Measurements from ENCODE around the gene RFC3. TPM values are rescaled to one million over a fixed set of nuclear protein-coding genes. Genes with fewer than 3 reads are reported as not detected.

The RFC3 gene
- total RNA-seq, 2 donors from 2014 or later: 39.6 to 47.7 TPM

GRCh38 chr13:33875618-33876401 lies 57.9 kb downstream of the RFC3 start:
- Mint-ChIP-seq H3K27ac (no peak overlapping the region), H3K27me3 (ENCODE audit: low read depth) (no peaks in the 10 kb centered on the region), H3K4me3 (no peak overlapping the region), H3K9me3 (no peaks in the 10 kb centered on the region), H3K36me3 (ENCODE audit: insufficient read depth in 2 of 2) (peaks cover 0 to 2% of the 10 kb centered on the region in 2 donors), H3K4me1 (ENCODE audit: low read depth) (no peaks in the 10 kb centered on the region)
- no peak for ATAC-seq (replicated peaks in 1 of 2)
- no peak for DNase-seq

- Mint-ChIP-seq H3K9me3 (peaks cover 2% of the 10 kb centered on the region in 2 donors), H3K36me3 (ENCODE audit: insufficient read depth in 2 of 2) (peaks cover 2 to 4% of the 10 kb centered on the region in 2 donors), H3K27me3 (ENCODE audit: low read depth) (no peaks in the 10 kb centered on the region), H3K4me1 (ENCODE audit: low read depth) (no peaks in the 10 kb centered on the region), H3K27ac (no peak overlapping the region), H3K4me3 (no peak overlapping the region)
- ATAC-seq (replicated peaks in 1 of 2) (no peak), DNase-seq (no peak)
Measured at GRCh38 chr13:33876716-33877394, 58.9 kb downstream of the RFC3 start.

- ATAC-seq (replicated peaks in 1 of 2) (no peak), DNase-seq (no peak)
- no peak overlapping the region for H3K4me3 Mint-ChIP-seq
- no peaks in the 10 kb centered on the region for H3K4me1 Mint-ChIP-seq (ENCODE audit: low read depth)
- peaks cover 2% of the 10 kb centered on the region in 2 donors for H3K9me3 Mint-ChIP-seq
- H3K27me3 Mint-ChIP-seq (ENCODE audit: low read depth): no peaks in the 10 kb centered on the region
- peaks cover 3 to 6% of the 10 kb centered on the region in 2 donors for H3K36me3 Mint-ChIP-seq (ENCODE audit: insufficient read depth in 2 of 2)
- H3K27ac Mint-ChIP-seq: no peak overlapping the region
Measured at GRCh38 chr13:33879118-33879517, 61.2 kb downstream of the RFC3 start.

- Mint-ChIP-seq H3K36me3 (ENCODE audit: insufficient read depth in 2 of 2) (peaks cover 5 to 9% of the 10 kb centered on the region in 2 donors), H3K27me3 (ENCODE audit: low read depth) (no peaks in the 10 kb centered on the region), H3K4me3 (no peak overlapping the region), H3K9me3 (peaks cover 2 to 4% of the 10 kb centered on the region in 2 donors), H3K4me1 (ENCODE audit: low read depth) (no peaks in the 10 kb centered on the region), H3K27ac (no peak overlapping the region)
- DNase-seq (no peak), ATAC-seq (replicated peaks in 1 of 2) (no peak)
Measured at GRCh38 chr13:33882804-33883203, 64.9 kb downstream of the RFC3 start.

- H3K36me3 Mint-ChIP-seq (ENCODE audit: insufficient read depth in 2 of 2): peaks cover 7 to 10% of the 10 kb centered on the region in 2 donors
- no peak overlapping the region for H3K27ac Mint-ChIP-seq
- H3K4me1 Mint-ChIP-seq (ENCODE audit: low read depth): no peaks in the 10 kb centered on the region
- H3K4me3 Mint-ChIP-seq: no peak overlapping the region
- peaks cover 2 to 4% of the 10 kb centered on the region in 2 donors for H3K9me3 Mint-ChIP-seq
- ATAC-seq (replicated peaks in 1 of 2) (no peak), DNase-seq (no peak)
- H3K27me3 Mint-ChIP-seq (ENCODE audit: low read depth): no peaks in the 10 kb centered on the region
Measured at GRCh38 chr13:33884531-33885220, 66.7 kb downstream of the RFC3 start.

Measured in activated T-cell treated with anti-CD3 and anti-CD28 coated beads, Interleukin-2, amount 50 U/mL, for 72 hours (primary cell).